ENCODE results near the gene ABCB8.

DNA sequence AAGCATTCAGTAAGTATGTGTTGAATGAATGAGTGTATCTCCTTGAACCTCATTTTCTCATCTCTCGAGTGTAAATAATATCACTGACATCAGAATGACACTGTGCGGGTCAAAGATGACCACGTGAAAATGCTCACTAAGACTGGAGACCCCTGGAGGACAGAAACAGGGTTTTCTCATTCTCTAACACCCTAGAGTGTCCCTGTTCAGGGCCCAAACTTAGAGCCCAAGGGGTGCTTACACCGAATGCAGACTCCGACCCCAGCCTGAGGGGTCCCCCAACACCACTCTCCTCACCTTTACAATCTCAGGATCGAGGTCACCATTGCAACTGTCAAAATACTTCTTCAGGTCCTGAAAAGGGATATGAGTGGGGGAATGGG lies 28.0 kb downstream of the ABCB8 start:
- TF ChIP-seq ZNF121 (tag by site-specific recombination; IDR thresholded peaks at IDR 0.05) (no peak), ZBTB20 (tag by site-specific recombination; IDR thresholded peaks at IDR 0.05) (no peak), GLIS2 (tag by site-specific recombination; IDR thresholded peaks at IDR 0.05) (no peak), YY1 (tag by site-specific recombination; IDR thresholded peaks at IDR 0.05) (no peak), RBAK (tag by site-specific recombination; IDR thresholded peaks at IDR 0.05) (no peak), ZNF792 (tag by site-specific recombination; IDR thresholded peaks at IDR 0.05) (no peak), ZNF157 (tag by site-specific recombination; IDR thresholded peaks at IDR 0.05) (no peak), ZNF629 (tag by site-specific recombination; IDR thresholded peaks at IDR 0.05) (no peak), SP2 (tag by site-specific recombination; IDR thresholded peaks at IDR 0.05) (no peak), ZBTB1 (tag by site-specific recombination; IDR thresholded peaks at IDR 0.05) (no peak)
- TF ChIP-seq, protein P1, sequence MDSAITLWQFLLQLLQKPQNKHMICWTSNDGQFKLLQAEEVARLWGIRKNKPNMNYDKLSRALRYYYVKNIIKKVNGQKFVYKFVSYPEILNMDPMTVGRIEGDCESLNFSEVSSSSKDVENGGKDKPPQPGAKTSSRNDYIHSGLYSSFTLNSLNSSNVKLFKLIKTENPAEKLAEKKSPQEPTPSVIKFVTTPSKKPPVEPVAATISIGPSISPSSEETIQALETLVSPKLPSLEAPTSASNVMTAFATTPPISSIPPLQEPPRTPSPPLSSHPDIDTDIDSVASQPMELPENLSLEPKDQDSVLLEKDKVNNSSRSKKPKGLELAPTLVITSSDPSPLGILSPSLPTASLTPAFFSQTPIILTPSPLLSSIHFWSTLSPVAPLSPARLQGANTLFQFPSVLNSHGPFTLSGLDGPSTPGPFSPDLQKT (IDR thresholded peaks at IDR 0.05; ENCODE audit: borderline replicate concordance, low read depth, low read length) = no peak
- TF ChIP-seq, protein P2, sequence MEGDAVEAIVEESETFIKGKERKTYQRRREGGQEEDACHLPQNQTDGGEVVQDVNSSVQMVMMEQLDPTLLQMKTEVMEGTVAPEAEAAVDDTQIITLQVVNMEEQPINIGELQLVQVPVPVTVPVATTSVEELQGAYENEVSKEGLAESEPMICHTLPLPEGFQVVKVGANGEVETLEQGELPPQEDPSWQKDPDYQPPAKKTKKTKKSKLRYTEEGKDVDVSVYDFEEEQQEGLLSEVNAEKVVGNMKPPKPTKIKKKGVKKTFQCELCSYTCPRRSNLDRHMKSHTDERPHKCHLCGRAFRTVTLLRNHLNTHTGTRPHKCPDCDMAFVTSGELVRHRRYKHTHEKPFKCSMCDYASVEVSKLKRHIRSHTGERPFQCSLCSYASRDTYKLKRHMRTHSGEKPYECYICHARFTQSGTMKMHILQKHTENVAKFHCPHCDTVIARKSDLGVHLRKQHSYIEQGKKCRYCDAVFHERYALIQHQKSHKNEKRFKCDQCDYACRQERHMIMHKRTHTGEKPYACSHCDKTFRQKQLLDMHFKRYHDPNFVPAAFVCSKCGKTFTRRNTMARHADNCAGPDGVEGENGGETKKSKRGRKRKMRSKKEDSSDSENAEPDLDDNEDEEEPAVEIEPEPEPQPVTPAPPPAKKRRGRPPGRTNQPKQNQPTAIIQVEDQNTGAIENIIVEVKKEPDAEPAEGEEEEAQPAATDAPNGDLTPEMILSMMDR (tag by site-specific recombination; IDR thresholded peaks at IDR 0.05) = no peak
- TF ChIP-seq, protein P3, sequence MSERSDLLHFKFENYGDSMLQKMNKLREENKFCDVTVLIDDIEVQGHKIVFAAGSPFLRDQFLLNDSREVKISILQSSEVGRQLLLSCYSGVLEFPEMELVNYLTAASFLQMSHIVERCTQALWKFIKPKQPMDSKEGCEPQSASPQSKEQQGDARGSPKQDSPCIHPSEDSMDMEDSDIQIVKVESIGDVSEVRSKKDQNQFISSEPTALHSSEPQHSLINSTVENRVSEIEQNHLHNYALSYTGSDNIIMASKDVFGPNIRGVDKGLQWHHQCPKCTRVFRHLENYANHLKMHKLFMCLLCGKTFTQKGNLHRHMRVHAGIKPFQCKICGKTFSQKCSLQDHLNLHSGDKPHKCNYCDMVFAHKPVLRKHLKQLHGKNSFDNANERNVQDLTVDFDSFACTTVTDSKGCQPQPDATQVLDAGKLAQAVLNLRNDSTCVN (tag by site-specific recombination; optimal IDR thresholded peaks at IDR 0.05) = no peak

Measured in HEK293 (cell line).